Astrocyte (in vitro differentiated cells and primary cell): ENCODE measurements around the gene C10orf143. TPM values are rescaled to one million over a fixed set of nuclear protein-coding genes. Genes with fewer than 3 reads are reported as not detected.

Source experiments
- DNase-seq: peaks from one replicate; pipeline ENCODE4 v3.0.0-alpha.2; 2010; ENCODE audit warnings: low read depth
- FAIRE-seq: peaks from 2 replicates; lab custom pipeline; 2011; peaks lifted over from hg19 to GRCh38; lab: Jason Lieb, UNC
- H2AFZ ChIP-seq: 2 replicates; pipeline ENCODE4 v1.6.0; 2012; ENCODE audit warnings: low read depth, low read length, inconsistent platforms
- H3K27ac ChIP-seq: 2 replicates; pipeline ENCODE4 v1.5.1; 2011; ENCODE audit warnings: low read depth, low read length, inconsistent platforms
- H3K27me3 ChIP-seq: 2 replicates; pipeline ENCODE4 v1.6.0; 2011; ENCODE audit warnings: low read length, inconsistent platforms; ENCODE audit not compliant: insufficient read depth
- H3K36me3 ChIP-seq: 2 replicates; pipeline ENCODE4 v1.5.1; 2011; ENCODE audit warnings: low read length, inconsistent platforms; ENCODE audit not compliant: insufficient read depth
- H3K4me1 ChIP-seq: 2 replicates; pipeline ENCODE4 v1.5.1; 2011; ENCODE audit warnings: low read length, inconsistent platforms; ENCODE audit not compliant: insufficient read depth
- H3K4me2 ChIP-seq: 2 replicates; pipeline ENCODE4 v1.6.0; 2012; ENCODE audit warnings: low read length, inconsistent platforms
- H3K4me3 ChIP-seq: 2 replicates; pipeline ENCODE4 v1.5.1; 2011; ENCODE audit warnings: low read depth, mild to moderate bottlenecking, low read length, inconsistent platforms; ENCODE audit not compliant: insufficient read depth
- H3K79me2 ChIP-seq: 2 replicates; pipeline ENCODE4 v1.6.0; 2012; ENCODE audit warnings: mild to moderate bottlenecking, low read length, inconsistent platforms; ENCODE audit not compliant: insufficient read depth
- H3K9ac ChIP-seq: 2 replicates; pipeline ENCODE4 v1.6.0; 2012; ENCODE audit warnings: mild to moderate bottlenecking, low read length, inconsistent platforms
- H3K9me3 ChIP-seq: 2 replicates; pipeline ENCODE4 v1.5.1; 2012; ENCODE audit warnings: low read depth, mild to moderate bottlenecking, low read length, inconsistent platforms; ENCODE audit not compliant: insufficient read depth
- H4K20me1 ChIP-seq: 2 replicates; pipeline ENCODE4 v1.6.0; 2012; ENCODE audit warnings: low read length, inconsistent platforms; ENCODE audit not compliant: insufficient read depth
- H3K27ac Mint-ChIP-seq: one replicate; pipeline ENCODE4 v1.8.0; 2021; ENCODE audit warnings: mild to moderate bottlenecking, mixed read lengths; ENCODE audit not compliant: unreplicated experiment
- H3K27me3 Mint-ChIP-seq: one replicate; pipeline ENCODE4 v1.8.0; 2021; ENCODE audit warnings: low read depth, mixed read lengths; ENCODE audit not compliant: unreplicated experiment
- H3K36me3 Mint-ChIP-seq: one replicate; pipeline ENCODE4 v1.8.0; 2021; ENCODE audit warnings: low read depth, mixed read lengths; ENCODE audit not compliant: unreplicated experiment
- H3K4me1 Mint-ChIP-seq: one replicate; pipeline ENCODE4 v1.8.0; 2021; ENCODE audit warnings: low read depth, mixed read lengths; ENCODE audit not compliant: unreplicated experiment
- H3K4me3 Mint-ChIP-seq: one replicate; pipeline ENCODE4 v1.8.0; 2021; ENCODE audit warnings: mild to moderate bottlenecking, moderate library complexity, mixed read lengths; ENCODE audit not compliant: unreplicated experiment
- H3K9me3 Mint-ChIP-seq: one replicate; pipeline ENCODE4 v1.8.0; 2021; ENCODE audit warnings: mild to moderate bottlenecking, mixed read lengths; ENCODE audit not compliant: unreplicated experiment
- CTCF ChIP-seq: IDR thresholded peaks from 2 replicates; pipeline ENCODE4 v1.5.1; 2011; ENCODE audit warnings: low read depth, mild to moderate bottlenecking, inconsistent platforms, low read length, moderate library complexity; ENCODE audit not compliant: insufficient read depth
- EZH2 ChIP-seq: IDR thresholded peaks from 2 replicates; pipeline ENCODE4 v1.6.1; 2012; ENCODE audit warnings: mild to moderate bottlenecking, low read length, inconsistent platforms; ENCODE audit not compliant: insufficient read depth
- total RNA-seq: library from RNA; stranded (reverse); gene quantifications from 2 replicates; pipeline ENCODE4 v1.2.1, GENCODE V29; 2021

The C10orf143 gene
- total RNA-seq, 1 donor from 2014 or later, result 0.73 TPM

DNA sequence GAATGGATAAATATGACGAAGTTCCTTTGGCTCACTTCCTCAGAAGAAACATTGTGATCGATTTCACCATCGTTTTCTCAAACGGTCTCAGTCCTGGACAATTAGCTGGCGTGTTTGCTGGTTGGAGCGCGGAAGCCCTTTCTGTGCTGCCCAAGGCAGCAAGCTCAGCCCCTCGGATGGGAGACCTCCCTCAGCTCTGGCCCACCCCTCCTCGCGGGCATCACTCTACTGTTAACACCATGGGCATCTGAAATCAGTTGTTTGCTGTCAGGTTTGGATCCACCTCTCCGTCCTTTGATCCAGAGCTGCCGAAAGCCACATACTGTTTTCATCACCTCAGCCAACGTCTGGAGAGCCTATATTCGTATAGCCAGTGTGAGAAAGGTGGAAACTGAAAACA is 68.2 kb downstream of the C10orf143 start:
- no peaks in the 10 kb centered on the region for H3K4me1 ChIP-seq
- no peak overlapping the region for H2AFZ ChIP-seq
- no peak overlapping the region for H3K4me2 ChIP-seq
- no peaks in the 10 kb centered on the region for H3K36me3 ChIP-seq
- no peak for DNase-seq
- H3K27ac Mint-ChIP-seq, result no peak overlapping the region
- TF ChIP-seq EZH2 (no peak), CTCF (no peak)
- no peaks in the 10 kb centered on the region for H3K36me3 Mint-ChIP-seq
- H3K27me3 Mint-ChIP-seq, result peaks cover 48% of the 10 kb centered on the region
- no peak overlapping the region for H3K27ac ChIP-seq
- H3K4me1 Mint-ChIP-seq, result no peaks in the 10 kb centered on the region
- FAIRE-seq, result no peak
- H3K9me3 ChIP-seq, result no peaks in the 10 kb centered on the region
- no peak overlapping the region for H3K9ac ChIP-seq
- no peaks in the 10 kb centered on the region for H4K20me1 ChIP-seq
- no peak overlapping the region for H3K4me3 Mint-ChIP-seq
- H3K79me2 ChIP-seq, result no peaks in the 10 kb centered on the region
- no peak overlapping the region for H3K4me3 ChIP-seq
- H3K27me3 ChIP-seq, result no peaks in the 10 kb centered on the region
- no peaks in the 10 kb centered on the region for H3K9me3 Mint-ChIP-seq

DNA sequence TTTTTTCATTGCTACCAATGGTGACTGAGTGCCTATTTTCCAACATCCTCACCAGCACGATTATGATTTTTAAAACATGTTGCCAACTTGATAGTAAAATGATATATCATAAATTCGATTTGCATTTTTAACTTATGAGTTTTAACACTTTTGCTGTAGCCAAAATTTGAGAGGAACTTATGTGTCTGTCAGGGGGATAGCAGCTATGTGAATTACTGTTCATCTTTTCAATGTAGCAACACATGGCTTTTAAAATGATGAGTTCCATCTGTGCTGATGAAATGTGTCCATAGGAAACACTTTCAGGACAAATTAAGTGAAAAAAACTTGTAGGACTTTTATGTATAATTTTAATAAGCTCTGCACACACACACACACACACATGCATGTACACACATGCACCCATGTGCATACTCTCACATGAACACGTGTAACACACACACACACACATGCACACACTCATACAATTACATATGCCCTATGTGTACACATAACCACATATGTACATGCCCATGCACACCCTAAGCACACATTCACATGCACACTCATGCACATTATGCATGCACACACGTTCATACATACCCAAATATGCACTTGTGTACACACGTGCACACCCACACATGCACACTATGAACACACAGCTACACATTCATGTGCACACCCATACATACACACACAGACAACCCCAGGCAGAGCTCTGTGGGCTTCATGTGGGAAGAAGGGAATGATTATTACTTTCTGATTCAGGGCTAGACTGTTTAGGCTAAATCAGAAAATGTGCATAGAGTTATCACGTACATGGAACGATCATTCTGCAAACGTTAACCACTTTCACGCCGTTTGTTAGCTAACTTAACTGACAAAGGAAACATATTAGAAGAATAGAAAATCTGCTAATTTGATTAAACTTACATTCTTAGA is 68.9 kb downstream of the C10orf143 start:
- no peak for TF ChIP-seq CTCF
- no peak for TF ChIP-seq EZH2
- no peaks in the 10 kb centered on the region for H3K9me3 Mint-ChIP-seq
- Histone ChIP-seq H3K27me3 (no peaks in the 10 kb centered on the region), H2AFZ (no peak overlapping the region), H3K4me2 (no peak overlapping the region), H3K27ac (no peak overlapping the region), H3K36me3 (no peaks in the 10 kb centered on the region), H3K79me2 (no peaks in the 10 kb centered on the region), H3K9me3 (no peaks in the 10 kb centered on the region), H4K20me1 (no peaks in the 10 kb centered on the region), H3K4me3 (no peak overlapping the region), H3K4me1 (no peaks in the 10 kb centered on the region), H3K9ac (no peak overlapping the region)
- no peak overlapping the region for H3K4me3 Mint-ChIP-seq
- H3K4me1 Mint-ChIP-seq, result no peaks in the 10 kb centered on the region
- no peak overlapping the region for H3K27ac Mint-ChIP-seq
- no peak for FAIRE-seq
- peaks cover 48% of the 10 kb centered on the region for H3K27me3 Mint-ChIP-seq
- no peak for DNase-seq
- H3K36me3 Mint-ChIP-seq, result no peaks in the 10 kb centered on the region

DNA sequence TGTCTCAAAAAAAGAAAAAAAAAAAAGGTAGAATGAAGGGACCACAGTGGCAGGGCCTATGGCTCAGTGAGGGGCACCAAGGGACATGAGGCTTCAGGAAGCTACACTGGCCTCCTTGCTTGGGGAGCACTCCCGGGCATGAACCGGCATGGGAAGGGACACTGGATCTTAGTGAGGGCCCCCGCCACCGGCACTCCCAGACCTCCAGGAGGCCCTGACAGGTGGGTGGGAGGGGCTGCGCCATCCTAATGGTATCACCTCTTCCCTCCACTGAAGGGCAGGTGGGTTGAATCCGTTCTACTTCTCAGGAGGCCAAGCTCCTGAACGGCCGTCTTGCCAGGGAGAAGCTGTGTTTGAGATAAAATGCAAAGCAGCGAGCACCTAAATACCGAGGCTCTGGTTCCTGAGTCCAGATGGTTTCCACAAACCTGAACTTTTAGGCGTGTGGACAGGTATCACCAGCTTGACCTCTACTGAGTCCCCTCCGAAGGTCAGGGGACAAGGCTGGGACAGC is 69.8 kb downstream of the C10orf143 start:
- Mint-ChIP-seq H3K27me3 (peaks cover 48% of the 10 kb centered on the region), H3K36me3 (no peaks in the 10 kb centered on the region), H3K4me1 (no peaks in the 10 kb centered on the region), H3K27ac (no peak overlapping the region), H3K9me3 (no peaks in the 10 kb centered on the region), H3K4me3 (no peak overlapping the region)
- Histone ChIP-seq H3K9me3 (no peaks in the 10 kb centered on the region), H3K9ac (no peak overlapping the region), H4K20me1 (no peaks in the 10 kb centered on the region), H2AFZ (no peak overlapping the region), H3K27me3 (no peaks in the 10 kb centered on the region), H3K36me3 (no peaks in the 10 kb centered on the region), H3K4me1 (no peaks in the 10 kb centered on the region), H3K27ac (no peak overlapping the region), H3K4me3 (no peak overlapping the region), H3K79me2 (no peaks in the 10 kb centered on the region), H3K4me2 (no peak overlapping the region)
- TF ChIP-seq EZH2 (no peak), CTCF (no peak)
- no peak for DNase-seq
- no peak for FAIRE-seq
